SK-MEL-5 (cell line): ENCODE data around the gene RCOR2. TPM values are rescaled to one million over a fixed set of nuclear protein-coding genes. Genes with fewer than 3 reads are reported as not detected.

Experiments used
- DNase-seq: peaks from one replicate; pipeline ENCODE4 v3.0.0-alpha.2; 2016; ENCODE audit warnings: low read depth, low spot score
- in situ Hi-C: cut with HindIII; loops from 2 replicates; pipeline ENCODE4 v1.10.0; 2016; ENCODE audit warnings: low sequenced_read_pairs, high pct_unique_total_duplicates, low pct_unique_long_range_greater_than_20kb
- total RNA-seq: library from RNA; depleted of rRNA; stranded (reverse); fragments of >200 nt; shearing (Covaris generic); gene quantifications from 2 replicates; pipeline ENCODE4 v1.2.3, GENCODE V29; 2014

The RCOR2 gene
- total RNA-seq, 1 experiment from 2014 or later, result 0.63 TPM

GRCh38 chr11:63933459-63933858 is 16.5 kb upstream of the RCOR2 start:
- in situ Hi-C loops, result no loop called here
- no peak for DNase-seq

- in situ Hi-C loops, result no loop called here
Observed at GRCh38 chr11:63931876-63932275, 14.9 kb upstream of the RCOR2 start.

GRCh38 chr11:63931045-63931444 is 14.1 kb upstream of the RCOR2 start:
- DNase-seq, result no peak
- in situ Hi-C loops, result no loop called here

More at GRCh38 chr11:63931876-63932275, 14.9 kb upstream of the RCOR2 start:
- no peak for DNase-seq

GRCh38 chr11:63929616-63930015 is 12.7 kb upstream of the RCOR2 start:
- in situ Hi-C loops, result no loop called here
- no peak for DNase-seq

GRCh38 chr11:63923319-63923718 is 6.4 kb upstream of the RCOR2 start:
- in situ Hi-C loops, result no loop called here

GRCh38 chr11:63922673-63923192 is 5.8 kb upstream of the RCOR2 start:
- in situ Hi-C loops, result no loop called here

More at GRCh38 chr11:63923319-63923718, 6.4 kb upstream of the RCOR2 start:
- no peak for DNase-seq

GRCh38 chr11:63920939-63921417 is 4.0 kb upstream of the RCOR2 start:
- peak; percentile 35 for DNase-seq
- in situ Hi-C loops, result no loop called here

More at GRCh38 chr11:63922673-63923192, 5.8 kb upstream of the RCOR2 start:
- DNase-seq, result no peak

GRCh38 chr11:63920126-63920938 is 3.4 kb upstream of the RCOR2 start:
- in situ Hi-C loops, result no loop called here
- no peak for DNase-seq

GRCh38 chr11:63919267-63920125 is 2.5 kb upstream of the RCOR2 start:
- DNase-seq, result no peak
- in situ Hi-C loops, result no loop called here

GRCh38 chr11:63918507-63919191 is 1.7 kb upstream of the RCOR2 start:
- DNase-seq, result no peak
- in situ Hi-C loops, result no loop called here

- in situ Hi-C loops, result no loop called here
- no peak for DNase-seq
Observed at GRCh38 chr11:63917692-63918506, 935 bp upstream of the RCOR2 start.

- in situ Hi-C loops, result no loop called here
- peak; percentile 38 for DNase-seq
Observed at GRCh38 chr11:63915961-63916836, 765 bp downstream of the RCOR2 start.

- DNase-seq, result no peak
- in situ Hi-C loops, result no loop called here
Observed at GRCh38 chr11:63914896-63915691, 1.9 kb downstream of the RCOR2 start.

- in situ Hi-C loops, result no loop called here
- DNase-seq, result no peak
Observed at GRCh38 chr11:63913866-63914830, 2.8 kb downstream of the RCOR2 start.
